GM18505 (cell line): ENCODE measurements around the gene RGL1.

ENCODE experiments used
- ATAC-seq: cut with Tn5 transposase; IDR thresholded peaks from one replicate; pipeline ENCODE4 v1.9.1; 2021; ENCODE audit not compliant: unreplicated experiment
- POLR2A ChIP-seq: IDR thresholded peaks from 4 replicates; pipeline ENCODE4 v1.6.1; 2011; ENCODE audit warnings: borderline replicate concordance; ENCODE audit not compliant: insufficient read depth, insufficient read length; ENCODE audit errors: extremely low read depth

The RGL1 gene

GRCh38 chr1:183970516-183971300, 165.8 kb downstream of the RGL1 start:
- no peak for TF ChIP-seq POLR2A
- ATAC-seq, result no peak

GRCh38 chr1:183975651-183976050, 170.7 kb downstream of the RGL1 start:
- no peak for ATAC-seq
- TF ChIP-seq POLR2A, result no peak

GRCh38 chr1:183977717-183978116, 172.8 kb downstream of the RGL1 start:
- TF ChIP-seq POLR2A, result no peak
- ATAC-seq, result no peak
